ENCODE data around the gene FOXK2. TPM values are rescaled to one million over a fixed set of nuclear protein-coding genes. Genes with fewer than 3 reads are reported as not detected.

The FOXK2 gene
- total and polyA plus RNA-seq, 2 donors (not counting 3 experiments of a cell fraction or from before 2014, with no cell fraction given), result 33.4 to 79.3 TPM

- CTCF ChIA-PET, result no interaction called here
- FAIRE-seq, result no peak
- dilution Hi-C loops (cut with MboI; ENCODE audit: extremely low pct_ligation_motif_present, low sequenced_read_pairs), result no loop called here
These were observed 76.8 kb downstream of the FOXK2 start for GRCh38 chr17:82596296-82596695.

More at GRCh38 chr17:82596296-82596695, 76.8 kb downstream of the FOXK2 start:
- H3K4me3 ChIP-seq (replicated peaks in 1 of 3; ENCODE audit: insufficient read depth in 1 of 3, low read depth in 1 of 3, low read length in 3 of 3), result no peak overlapping the region
- H3K9ac ChIP-seq (replicated peaks; ENCODE audit: extremely low read depth, insufficient read depth, low read length), result no peak overlapping the region
- no peaks in the 10 kb centered on the region for H3K27me3 ChIP-seq (ENCODE audit: control insufficient read depth in 2 of 2, insufficient read depth in 2 of 2, low read length in 2 of 2)
- peaks cover 0 to 34% of the 10 kb centered on the region in 2 experiments for H3K36me3 ChIP-seq (ENCODE audit: control insufficient read depth in 2 of 2, extremely low read depth in 1 of 2, insufficient read depth in 2 of 2, low read length in 2 of 2)
- H3K79me2 ChIP-seq (ENCODE audit: control insufficient read depth, insufficient read depth, low read length), result peaks cover 4% of the 10 kb centered on the region
- no peaks in the 10 kb centered on the region for H3K9me1 ChIP-seq (replicated peaks; ENCODE audit: control insufficient read depth, extremely low read depth, insufficient read depth, low read length)
- H3K9me3 ChIP-seq (replicated peaks; ENCODE audit: control insufficient read depth, insufficient read depth, low read length), result no peaks in the 10 kb centered on the region
- no peak for DNase-seq (ENCODE audit: low read depth, low spot score)
- H3K27ac ChIP-seq (ENCODE audit: insufficient read depth, low read depth, low read length), result no peak overlapping the region
- peaks cover 8% of the 10 kb centered on the region for H3K4me1 ChIP-seq (ENCODE audit: control insufficient read depth, extremely low read depth, insufficient read depth, low read length)
- no peaks in the 10 kb centered on the region for H4K20me1 ChIP-seq (replicated peaks; ENCODE audit: control insufficient read depth, extremely low read depth, insufficient read depth, low read length)
- BruUV-seq (replicated peaks), result no TSS peak
- H3K4me2 ChIP-seq (ENCODE audit: insufficient read depth, low read length), result no peak overlapping the region
- no peak for TF ChIP-seq GATA2 (IDR thresholded peaks at IDR 0.05; ENCODE audit: insufficient read depth, insufficient read length, low read depth, low read length)
- no peak for TF ChIP-seq JUN (IDR thresholded peaks at IDR 0.05; ENCODE audit: borderline replicate concordance, insufficient read depth, insufficient read length, low read depth)
- TF ChIP-seq FOS (IDR thresholded peaks at IDR 0.05; ENCODE audit: borderline replicate concordance, insufficient read depth, low read length), result no peak
- no peak for TF ChIP-seq CTCF (IDR thresholded peaks at IDR 0.05; ENCODE audit: extremely low read depth in 1 of 2, insufficient read depth in 1 of 2, low read depth in 1 of 2, low read length in 2 of 2)
- no peak for TF ChIP-seq POLR2A (IDR thresholded peaks at IDR 0.05; ENCODE audit: low read depth, low read length)
- TF ChIP-seq, protein P1, sequence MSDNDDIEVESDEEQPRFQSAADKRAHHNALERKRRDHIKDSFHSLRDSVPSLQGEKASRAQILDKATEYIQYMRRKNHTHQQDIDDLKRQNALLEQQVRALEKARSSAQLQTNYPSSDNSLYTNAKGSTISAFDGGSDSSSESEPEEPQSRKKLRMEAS (IDR thresholded peaks at IDR 0.05; ENCODE audit: insufficient read depth, insufficient read length), result no peak
- TF ChIP-seq MYC (IDR thresholded peaks at IDR 0.05; ENCODE audit: low read depth, low read length), result no peak
- TF ChIP-seq EZH2 (IDR thresholded peaks at IDR 0.05; ENCODE audit: borderline replicate concordance, low read depth, low read length, severe bottlenecking), result no peak
- no peak for TF ChIP-seq POLR2AphosphoS5 (IDR thresholded peaks at IDR 0.05; ENCODE audit: insufficient read depth, low read depth, low read length)
- intact Hi-C loops (cut with micrococcal nuclease), result no loop called here
- no peak overlapping the region for H2AFZ ChIP-seq (ENCODE audit: low read depth, low read length)
- POLR2A ChIA-PET, result no interaction called here

Data from endothelial cell of umbilical vein (primary cell).